ENCODE results near the gene MYH10. TPM values are rescaled to one million over a fixed set of nuclear protein-coding genes. Genes with fewer than 3 reads are reported as not detected.

MYH10 gene
- total and polyA plus RNA-seq, 4 donors = 9.1 to 79.1 (median 25.9) TPM

DNA sequence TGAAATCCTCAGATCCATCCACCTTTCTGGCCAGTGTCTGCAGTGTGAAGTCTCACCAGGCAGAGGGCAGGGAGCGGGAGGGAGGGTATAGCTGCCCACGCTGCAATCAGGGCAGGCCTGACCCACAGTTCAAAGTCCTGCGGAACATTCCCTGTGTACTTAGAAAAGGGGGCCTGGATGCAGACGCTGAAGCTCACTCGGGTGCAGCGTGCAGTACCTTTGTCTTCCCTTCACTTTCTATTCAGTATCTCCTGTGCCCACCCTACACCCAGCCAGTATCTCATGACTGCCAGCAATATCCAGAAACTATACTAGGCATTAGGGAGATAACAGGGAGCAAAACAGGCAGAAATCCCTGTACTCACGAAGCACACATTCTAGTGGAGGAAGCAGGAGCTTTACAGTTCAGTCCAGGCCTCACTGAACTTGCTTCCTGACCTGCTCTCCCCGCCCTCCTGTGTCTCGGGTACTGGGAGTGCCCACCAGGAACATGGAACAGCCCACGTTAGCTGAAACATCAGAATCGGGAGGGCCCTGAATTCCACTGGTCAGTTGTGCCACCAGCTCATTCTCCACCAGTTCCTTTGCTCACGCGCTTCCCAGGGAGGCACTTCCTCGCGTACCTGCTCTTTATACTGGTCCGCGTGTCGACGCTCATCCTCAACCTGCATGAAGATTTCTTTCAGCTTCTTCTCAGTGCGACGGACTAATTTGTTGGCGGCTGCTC, 152.6 kb downstream of the MYH10 start (continued):
- no peak for TF ChIP-seq TAF1 (conservative IDR thresholded peaks at IDR 0.05)
- TF ChIP-seq HNF4A (conservative IDR thresholded peaks at IDR 0.05) = peak; percentile 98 to 99
- TF ChIP-seq, protein P1, sequence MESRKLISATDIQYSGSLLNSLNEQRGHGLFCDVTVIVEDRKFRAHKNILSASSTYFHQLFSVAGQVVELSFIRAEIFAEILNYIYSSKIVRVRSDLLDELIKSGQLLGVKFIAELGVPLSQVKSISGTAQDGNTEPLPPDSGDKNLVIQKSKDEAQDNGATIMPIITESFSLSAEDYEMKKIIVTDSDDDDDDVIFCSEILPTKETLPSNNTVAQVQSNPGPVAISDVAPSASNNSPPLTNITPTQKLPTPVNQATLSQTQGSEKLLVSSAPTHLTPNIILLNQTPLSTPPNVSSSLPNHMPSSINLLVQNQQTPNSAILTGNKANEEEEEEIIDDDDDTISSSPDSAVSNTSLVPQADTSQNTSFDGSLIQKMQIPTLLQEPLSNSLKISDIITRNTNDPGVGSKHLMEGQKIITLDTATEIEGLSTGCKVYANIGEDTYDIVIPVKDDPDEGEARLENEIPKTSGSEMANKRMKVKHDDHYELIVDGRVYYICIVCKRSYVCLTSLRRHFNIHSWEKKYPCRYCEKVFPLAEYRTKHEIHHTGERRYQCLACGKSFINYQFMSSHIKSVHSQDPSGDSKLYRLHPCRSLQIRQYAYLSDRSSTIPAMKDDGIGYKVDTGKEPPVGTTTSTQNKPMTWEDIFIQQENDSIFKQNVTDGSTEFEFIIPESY (IDR thresholded peaks at IDR 0.05) = no peak
- peak; percentile 50 to 67 for TF ChIP-seq RAD21 (IDR thresholded peaks at IDR 0.05)
- TF ChIP-seq YY1 (IDR thresholded peaks at IDR 0.05) = peak; percentile 41
- TF ChIP-seq FOXA1 (IDR thresholded peaks at IDR 0.05) = peak; percentile 56
- TF ChIP-seq JUND (IDR thresholded peaks at IDR 0.05) = peak; percentile 48 to 53
- peak in 1 of 2 donors; percentile 63 for TF ChIP-seq EGR1 (IDR thresholded peaks at IDR 0.05; ENCODE audit: low read depth in 2 of 2)
- peak; percentile 93 for TF ChIP-seq HNF4G (IDR thresholded peaks at IDR 0.05)
- peak; percentile 87 for TF ChIP-seq FOXA2 (IDR thresholded peaks at IDR 0.05)

- Histone ChIP-seq H3K4me1 (ENCODE audit: control insufficient read depth in 4 of 4, insufficient read depth in 4 of 4, low read length in 3 of 4) (peaks cover 3 to 23% (median 16%) of the 10 kb centered on the region in 4 donors), H3K9ac (ENCODE audit: low read depth in 1 of 2, low read length in 2 of 2) (no peak overlapping the region), H3K9me3 (ENCODE audit: control insufficient read depth in 4 of 4, low read length in 3 of 4) (no peaks in the 10 kb centered on the region), H3K27me3 (ENCODE audit: control insufficient read depth in 4 of 4, insufficient read depth in 4 of 4, low read length in 3 of 4) (no peaks in the 10 kb centered on the region), H3K36me3 (ENCODE audit: control insufficient read depth in 4 of 4, insufficient read depth in 3 of 4, low read depth in 1 of 4, low read length in 3 of 4) (peaks cover 0 to 51% (median 33%) of the 10 kb centered on the region in 4 donors), H3K27ac (ENCODE audit: low read depth in 1 of 2, low read length in 2 of 2) (peak overlapping the region; percentile 8 to 11), H3K4me3 (ENCODE audit: low read depth in 1 of 3, low read length in 3 of 3) (no peak overlapping the region)
- no peak for DNase-seq (ENCODE audit: low spot score)
- TF ChIP-seq RXRA (IDR thresholded peaks at IDR 0.05) (no peak), FOXA1 (IDR thresholded peaks at IDR 0.05) (no peak), TAF1 (conservative IDR thresholded peaks at IDR 0.05) (no peak), HNF4A (conservative IDR thresholded peaks at IDR 0.05) (no peak), JUND (IDR thresholded peaks at IDR 0.05) (no peak), EGR1 (IDR thresholded peaks at IDR 0.05; ENCODE audit: low read depth in 2 of 2) (no peak), MAX (IDR thresholded peaks at IDR 0.05) (no peak)
- TF ChIP-seq, protein P1 (IDR thresholded peaks at IDR 0.05) = no peak
- 80% methylated on average over 8 of the region's 8 CpGs for WGBS
These were observed 153.4 kb downstream of the MYH10 start for GRCh38 chr17:8477171-8477570.

GRCh38 chr17:8476741-8477140, 153.8 kb downstream of the MYH10 start:
- no peak for DNase-seq (ENCODE audit: low spot score)
- Histone ChIP-seq H3K27me3 (ENCODE audit: control insufficient read depth in 4 of 4, insufficient read depth in 4 of 4, low read length in 3 of 4) (no peaks in the 10 kb centered on the region), H3K4me1 (ENCODE audit: control insufficient read depth in 4 of 4, insufficient read depth in 4 of 4, low read length in 3 of 4) (peaks cover 3 to 23% (median 16%) of the 10 kb centered on the region in 4 donors), H3K27ac (ENCODE audit: low read depth in 1 of 2, low read length in 2 of 2) (no peak overlapping the region), H3K9me3 (ENCODE audit: control insufficient read depth in 4 of 4, low read length in 3 of 4) (no peaks in the 10 kb centered on the region), H3K4me3 (ENCODE audit: low read depth in 1 of 3, low read length in 3 of 3) (no peak overlapping the region), H3K36me3 (ENCODE audit: control insufficient read depth in 4 of 4, insufficient read depth in 3 of 4, low read depth in 1 of 4, low read length in 3 of 4) (peaks cover 4 to 53% (median 35%) of the 10 kb centered on the region in 4 donors), H3K9ac (ENCODE audit: low read depth in 1 of 2, low read length in 2 of 2) (no peak overlapping the region)
- 95% methylated on average over 22 of the region's 22 CpGs for WGBS
- TF ChIP-seq HNF4G (IDR thresholded peaks at IDR 0.05) (no peak), REST (IDR thresholded peaks at IDR 0.05) (no peak), JUND (IDR thresholded peaks at IDR 0.05) (no peak), GABPA (IDR thresholded peaks at IDR 0.05 in 1 of 2, conservative IDR thresholded peaks at IDR 0.05 in 1 of 2) (no peak), RAD21 (IDR thresholded peaks at IDR 0.05) (no peak), HNF4A (conservative IDR thresholded peaks at IDR 0.05) (no peak), TAF1 (conservative IDR thresholded peaks at IDR 0.05) (no peak), FOXA1 (IDR thresholded peaks at IDR 0.05) (no peak), MAX (IDR thresholded peaks at IDR 0.05) (no peak), RXRA (IDR thresholded peaks at IDR 0.05) (no peak)
- TF ChIP-seq, protein P1 (IDR thresholded peaks at IDR 0.05) = no peak
- TF ChIP-seq, protein P2, sequence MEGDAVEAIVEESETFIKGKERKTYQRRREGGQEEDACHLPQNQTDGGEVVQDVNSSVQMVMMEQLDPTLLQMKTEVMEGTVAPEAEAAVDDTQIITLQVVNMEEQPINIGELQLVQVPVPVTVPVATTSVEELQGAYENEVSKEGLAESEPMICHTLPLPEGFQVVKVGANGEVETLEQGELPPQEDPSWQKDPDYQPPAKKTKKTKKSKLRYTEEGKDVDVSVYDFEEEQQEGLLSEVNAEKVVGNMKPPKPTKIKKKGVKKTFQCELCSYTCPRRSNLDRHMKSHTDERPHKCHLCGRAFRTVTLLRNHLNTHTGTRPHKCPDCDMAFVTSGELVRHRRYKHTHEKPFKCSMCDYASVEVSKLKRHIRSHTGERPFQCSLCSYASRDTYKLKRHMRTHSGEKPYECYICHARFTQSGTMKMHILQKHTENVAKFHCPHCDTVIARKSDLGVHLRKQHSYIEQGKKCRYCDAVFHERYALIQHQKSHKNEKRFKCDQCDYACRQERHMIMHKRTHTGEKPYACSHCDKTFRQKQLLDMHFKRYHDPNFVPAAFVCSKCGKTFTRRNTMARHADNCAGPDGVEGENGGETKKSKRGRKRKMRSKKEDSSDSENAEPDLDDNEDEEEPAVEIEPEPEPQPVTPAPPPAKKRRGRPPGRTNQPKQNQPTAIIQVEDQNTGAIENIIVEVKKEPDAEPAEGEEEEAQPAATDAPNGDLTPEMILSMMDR (IDR thresholded peaks at IDR 0.05; ENCODE audit: low read depth, low read length, missing input control) = no peak

All from liver (tissue), 9 donors.